Liver (tissue), 9 donors: ENCODE data around the gene ECSIT. TPM values are rescaled to one million over a fixed set of nuclear protein-coding genes. Genes with fewer than 3 reads are reported as not detected.

ENCODE experiments used
- DNase-seq: peaks from one replicate; pipeline ENCODE4 v3.0.0-alpha.2; 2017; ENCODE audit warnings: low spot score
- H3K27ac ChIP-seq, 2 donors: one replicate each; pipeline ENCODE4 v1.7.0; 2013; ENCODE audit warnings: inconsistent platforms in 2 of 2, low read length in 2 of 2, control low read depth in 1 of 2, low read depth in 1 of 2, mild to moderate bottlenecking in 1 of 2
- H3K27me3 ChIP-seq, 4 donors: one replicate each; pipeline versions ENCODE4 v1.6.1 to v1.7.0; 2013; ENCODE audit warnings: low read length in 3 of 4, inconsistent platforms in 1 of 4, mild to moderate bottlenecking in 1 of 4, moderate library complexity in 1 of 4; ENCODE audit not compliant: control insufficient read depth in 4 of 4, insufficient read depth in 4 of 4
- H3K36me3 ChIP-seq, 4 donors: one replicate each; pipeline versions ENCODE4 v1.6.1 to v1.7.0; 2013; ENCODE audit warnings: low read length in 3 of 4, mild to moderate bottlenecking in 3 of 4, low read depth in 1 of 4, moderate library complexity in 1 of 4; ENCODE audit not compliant: control insufficient read depth in 4 of 4, insufficient read depth in 3 of 4
- H3K4me1 ChIP-seq, 4 donors: one replicate each; pipeline versions ENCODE4 v1.6.1 to v1.7.0; 2013; ENCODE audit warnings: low read length in 3 of 4, mild to moderate bottlenecking in 3 of 4, moderate library complexity in 1 of 4; ENCODE audit not compliant: control insufficient read depth in 4 of 4, insufficient read depth in 4 of 4
- H3K4me3 ChIP-seq, 3 donors: one replicate each; pipeline versions ENCODE4 v1.6.1 to v1.7.0; 2013; ENCODE audit warnings: low read length in 3 of 3, control low read depth in 1 of 3, low read depth in 1 of 3, mild to moderate bottlenecking in 1 of 3
- H3K9ac ChIP-seq, 2 donors: one replicate each; pipeline ENCODE4 v1.7.0; 2013; ENCODE audit warnings: low read length in 2 of 2, mild to moderate bottlenecking in 2 of 2, moderate library complexity in 2 of 2, control low read depth in 1 of 2, low read depth in 1 of 2
- H3K9me3 ChIP-seq, 4 donors: one replicate each; pipeline versions ENCODE4 v1.6.1 to v1.7.0; 2013; ENCODE audit warnings: low read length in 3 of 4; ENCODE audit not compliant: control insufficient read depth in 4 of 4
- EGR1 ChIP-seq, 2 donors: IDR thresholded peaks; 2 replicates each; pipeline ENCODE4 v1.6.1; 2016 to 2018; ENCODE audit warnings: antibody characterized with exemption in 2 of 2, low read depth in 2 of 2
- FOXA1 ChIP-seq: IDR thresholded peaks from 2 replicates; pipeline ENCODE4 v1.6.1; 2016; ENCODE audit warnings: antibody characterized with exemption
- FOXA2 ChIP-seq: IDR thresholded peaks from 2 replicates; pipeline ENCODE4 v1.6.1; 2016; ENCODE audit warnings: antibody characterized with exemption
- GABPA ChIP-seq, 2 donors: IDR thresholded peaks in 1 of 2; conservative IDR thresholded peaks in 1 of 2; 2 replicates each; pipeline ENCODE4 v1.6.1; 2016; ENCODE audit warnings: antibody characterized with exemption in 2 of 2, mild to moderate bottlenecking in 1 of 2, moderate library complexity in 1 of 2
- HNF4A ChIP-seq, 2 donors: conservative IDR thresholded peaks; 2 replicates each; pipeline ENCODE4 v1.6.1; 2016; ENCODE audit warnings: antibody characterized with exemption in 2 of 2, mild to moderate bottlenecking in 2 of 2
- HNF4G ChIP-seq: IDR thresholded peaks from 2 replicates; pipeline ENCODE4 v1.6.1; 2016; ENCODE audit warnings: antibody characterized with exemption
- JUND ChIP-seq, 2 donors: IDR thresholded peaks; 2 replicates each; pipeline ENCODE4 v1.6.1; 2016; ENCODE audit warnings: antibody characterized with exemption in 2 of 2
- NR2F2 ChIP-seq: IDR thresholded peaks from 2 replicates; pipeline ENCODE4 v1.6.1; 2016; ENCODE audit warnings: antibody characterized with exemption
- RAD21 ChIP-seq, 2 donors: IDR thresholded peaks; 2 replicates each; pipeline ENCODE4 v1.6.1; 2016; ENCODE audit warnings: antibody characterized with exemption in 2 of 2, mild to moderate bottlenecking in 2 of 2
- RXRA ChIP-seq, 2 donors: IDR thresholded peaks; 2 replicates each; pipeline ENCODE4 v1.6.1; 2017 to 2018; ENCODE audit warnings: antibody characterized with exemption in 2 of 2, mild to moderate bottlenecking in 1 of 2
- SP1 ChIP-seq: IDR thresholded peaks from 2 replicates; pipeline ENCODE4 v1.6.1; 2018; ENCODE audit warnings: antibody characterized with exemption, mild to moderate bottlenecking
- TAF1 ChIP-seq: conservative IDR thresholded peaks from 2 replicates; pipeline ENCODE4 v1.6.1; 2016; ENCODE audit warnings: antibody characterized with exemption, mild to moderate bottlenecking
- YY1 ChIP-seq: IDR thresholded peaks from 2 replicates; pipeline ENCODE4 v1.6.1; 2016; ENCODE audit warnings: antibody characterized with exemption, mild to moderate bottlenecking
- WGBS: extraction: QIAGEN DNeasy Blood & Tissue Kit; methylation state at CpG from one replicate; pipeline ENCODE4 v1.1.7; 2013; 5-methylcytosine and 5-hydroxymethylcytosine counted together
- polyA plus RNA-seq, 2 donors: library from polyadenylated mRNA; stranded (reverse) in 1 of 2; unstranded in 1 of 2; fragments of 200-250 nt in 1 of 2; fragments of >200 nt in 1 of 2; fragmentation: Nextera tagmentation in 1 of 2; extraction: Ambion mirVana in 1 of 2; gene quantifications; one replicate each; pipeline versions ENCODE4 v1.2.1 to v1.2.3, GENCODE V29; 2013 to 2015
- total RNA-seq, 2 donors: library from RNA; depleted of rRNA; stranded (reverse); fragments of >200 nt; gene quantifications; one replicate each; pipeline ENCODE4 v1.2.3, GENCODE V29; 2014
- TF ChIP-seq, protein P1 (sequence below): IDR thresholded peaks from 2 replicates; pipeline ENCODE4 v1.6.1; 2016; ENCODE audit warnings: antibody characterized with exemption
- TF ChIP-seq, protein P2 (sequence below): fragments of 150-350 bp; IDR thresholded peaks from 2 replicates; pipeline ENCODE4 v1.5.1; 2017; ENCODE audit warnings: improper control_type of control experiment, low read depth, low read length; ENCODE audit not compliant: missing input control
- TF ChIP-seq, protein P3 (sequence below): IDR thresholded peaks from 2 replicates; pipeline ENCODE4 v1.6.1; 2016; ENCODE audit warnings: antibody characterized with exemption
- TF ChIP-seq, protein P4 (sequence below): IDR thresholded peaks from 2 replicates; pipeline ENCODE4 v1.6.1; 2016; ENCODE audit warnings: antibody characterized with exemption
- donor health status: healthy.
- donor health status: healthy.
- donor health status: healthy.
- donor health status: healthy.
- donor health status: healthy.

Gene ECSIT
- total and polyA plus RNA-seq, 4 donors = 20.5 to 37.4 (median 31.0) TPM

DNA sequence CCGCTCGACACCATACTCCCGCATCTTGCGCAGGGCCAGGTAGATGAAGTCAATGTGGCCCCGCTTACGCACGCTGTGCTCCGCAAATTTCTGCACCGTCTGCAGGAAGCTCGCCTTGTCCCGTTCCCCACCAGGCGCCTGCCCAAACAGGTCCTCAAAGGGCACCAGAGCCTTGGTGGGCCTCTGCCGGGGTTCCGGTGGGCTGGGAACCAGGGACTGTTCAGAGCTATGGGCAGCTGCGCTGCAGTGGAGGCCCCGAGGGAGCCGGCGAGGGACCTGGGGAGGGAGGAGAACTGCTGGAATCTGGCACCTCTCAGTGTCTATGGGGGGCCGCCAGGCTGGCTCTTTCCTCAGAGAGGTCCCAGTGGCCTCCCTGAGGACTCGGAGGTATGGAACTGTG, 15.0 kb downstream of the ECSIT start:
- Histone ChIP-seq H3K4me3 (no peak overlapping the region), H3K9ac (no peak overlapping the region), H3K27me3 (no peaks in the 10 kb centered on the region), H3K9me3 (no peaks in the 10 kb centered on the region), H3K27ac (no peak overlapping the region), H3K36me3 (peaks cover 3 to 42% (median 4%) of the 10 kb centered on the region in 4 donors), H3K4me1 (no peaks in the 10 kb centered on the region)
- no peak for TF ChIP-seq SP1
- no peak for TF ChIP-seq YY1
- no peak for TF ChIP-seq RXRA (IDR thresholded peaks at IDR 0.05)
- TF ChIP-seq, protein P1, sequence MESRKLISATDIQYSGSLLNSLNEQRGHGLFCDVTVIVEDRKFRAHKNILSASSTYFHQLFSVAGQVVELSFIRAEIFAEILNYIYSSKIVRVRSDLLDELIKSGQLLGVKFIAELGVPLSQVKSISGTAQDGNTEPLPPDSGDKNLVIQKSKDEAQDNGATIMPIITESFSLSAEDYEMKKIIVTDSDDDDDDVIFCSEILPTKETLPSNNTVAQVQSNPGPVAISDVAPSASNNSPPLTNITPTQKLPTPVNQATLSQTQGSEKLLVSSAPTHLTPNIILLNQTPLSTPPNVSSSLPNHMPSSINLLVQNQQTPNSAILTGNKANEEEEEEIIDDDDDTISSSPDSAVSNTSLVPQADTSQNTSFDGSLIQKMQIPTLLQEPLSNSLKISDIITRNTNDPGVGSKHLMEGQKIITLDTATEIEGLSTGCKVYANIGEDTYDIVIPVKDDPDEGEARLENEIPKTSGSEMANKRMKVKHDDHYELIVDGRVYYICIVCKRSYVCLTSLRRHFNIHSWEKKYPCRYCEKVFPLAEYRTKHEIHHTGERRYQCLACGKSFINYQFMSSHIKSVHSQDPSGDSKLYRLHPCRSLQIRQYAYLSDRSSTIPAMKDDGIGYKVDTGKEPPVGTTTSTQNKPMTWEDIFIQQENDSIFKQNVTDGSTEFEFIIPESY = no peak
- TF ChIP-seq RAD21 (IDR thresholded peaks at IDR 0.05) = no peak
- TF ChIP-seq NR2F2 = no peak
- WGBS = 97% methylated on average over 20 of the region's 20 CpGs
- DNase-seq = no peak

DNA sequence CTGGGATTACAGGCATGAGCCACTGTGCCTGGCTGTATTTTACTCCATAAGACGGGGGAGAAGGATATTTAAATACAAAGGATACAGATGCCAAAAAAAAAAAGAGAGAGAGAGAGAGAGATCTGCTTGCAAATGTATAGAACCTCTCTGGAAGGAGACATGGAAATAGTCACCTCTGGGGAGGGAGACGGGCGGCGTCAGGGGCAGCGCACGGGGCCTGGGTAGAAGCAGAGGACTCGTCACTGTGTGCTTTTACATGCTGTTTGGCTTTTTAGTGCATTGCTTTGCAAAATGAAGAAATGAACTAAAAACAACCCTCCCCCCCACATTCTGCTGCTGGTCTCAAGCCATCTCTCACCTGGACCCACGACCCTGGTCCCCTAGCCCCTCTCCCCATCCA, 18.5 kb downstream of the ECSIT start:
- Histone ChIP-seq H3K4me1 (peaks cover 3 to 6% (median 6%) of the 10 kb centered on the region in 4 donors), H3K9ac (no peak overlapping the region), H3K4me3 (no peak overlapping the region), H3K27me3 (no peaks in the 10 kb centered on the region), H3K27ac (no peak overlapping the region), H3K9me3 (no peaks in the 10 kb centered on the region), H3K36me3 (peaks cover 0 to 27% (median 3%) of the 10 kb centered on the region in 4 donors)
- 97% methylated on average over 8 of the region's 8 CpGs for WGBS
- TF ChIP-seq RAD21 (IDR thresholded peaks at IDR 0.05) (no peak), EGR1 (IDR thresholded peaks at IDR 0.05; ENCODE audit: low read depth in 2 of 2) (no peak), TAF1 (no peak), FOXA2 (no peak), RXRA (IDR thresholded peaks at IDR 0.05) (no peak)
- TF ChIP-seq, protein P1 = no peak
- TF ChIP-seq, protein P2, sequence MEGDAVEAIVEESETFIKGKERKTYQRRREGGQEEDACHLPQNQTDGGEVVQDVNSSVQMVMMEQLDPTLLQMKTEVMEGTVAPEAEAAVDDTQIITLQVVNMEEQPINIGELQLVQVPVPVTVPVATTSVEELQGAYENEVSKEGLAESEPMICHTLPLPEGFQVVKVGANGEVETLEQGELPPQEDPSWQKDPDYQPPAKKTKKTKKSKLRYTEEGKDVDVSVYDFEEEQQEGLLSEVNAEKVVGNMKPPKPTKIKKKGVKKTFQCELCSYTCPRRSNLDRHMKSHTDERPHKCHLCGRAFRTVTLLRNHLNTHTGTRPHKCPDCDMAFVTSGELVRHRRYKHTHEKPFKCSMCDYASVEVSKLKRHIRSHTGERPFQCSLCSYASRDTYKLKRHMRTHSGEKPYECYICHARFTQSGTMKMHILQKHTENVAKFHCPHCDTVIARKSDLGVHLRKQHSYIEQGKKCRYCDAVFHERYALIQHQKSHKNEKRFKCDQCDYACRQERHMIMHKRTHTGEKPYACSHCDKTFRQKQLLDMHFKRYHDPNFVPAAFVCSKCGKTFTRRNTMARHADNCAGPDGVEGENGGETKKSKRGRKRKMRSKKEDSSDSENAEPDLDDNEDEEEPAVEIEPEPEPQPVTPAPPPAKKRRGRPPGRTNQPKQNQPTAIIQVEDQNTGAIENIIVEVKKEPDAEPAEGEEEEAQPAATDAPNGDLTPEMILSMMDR = no peak
- DNase-seq = no peak

DNA sequence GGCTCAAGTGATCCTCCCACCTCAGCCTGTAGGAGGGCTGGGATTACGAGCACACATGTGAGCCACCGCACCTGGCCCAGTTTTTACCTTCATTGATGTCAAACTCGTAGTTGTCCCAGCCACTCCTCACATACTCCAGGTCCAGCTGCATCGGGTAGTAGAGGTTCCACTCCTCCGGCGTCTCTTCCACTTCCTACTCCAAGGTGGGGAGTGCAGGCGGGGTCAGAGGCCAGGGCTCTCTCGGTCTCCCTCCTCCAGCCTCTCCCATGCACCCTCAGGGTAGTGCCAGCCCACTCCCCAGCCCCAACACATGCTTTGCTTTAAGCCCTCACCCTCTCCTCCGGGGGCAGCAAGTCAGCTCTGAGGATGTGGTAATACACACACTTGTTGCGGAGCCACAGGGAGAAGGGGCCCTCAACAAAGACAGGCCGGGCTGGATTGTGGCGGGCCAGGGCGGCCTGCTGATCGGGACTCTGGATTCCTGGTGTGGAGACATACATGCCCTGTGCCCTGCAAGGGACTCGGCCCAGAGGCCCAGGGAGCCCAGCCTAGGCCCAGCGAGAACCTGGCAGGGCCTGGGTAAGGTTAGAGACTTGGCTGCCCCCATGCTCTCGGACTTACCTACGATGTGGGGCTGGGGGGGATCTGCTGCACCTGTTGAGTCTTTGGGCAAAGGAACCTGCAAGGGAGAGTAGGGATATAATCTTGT, 21.4 kb downstream of the ECSIT start:
- H3K4me1 ChIP-seq = peaks cover 5 to 14% (median 12%) of the 10 kb centered on the region in 4 donors
- DNase-seq = no peak
- H3K27me3 ChIP-seq = no peaks in the 10 kb centered on the region
- H3K27ac ChIP-seq = no peak overlapping the region
- H3K4me3 ChIP-seq = no peak overlapping the region
- WGBS = 92% methylated on average over 18 of the region's 18 CpGs
- H3K9ac ChIP-seq = no peak overlapping the region
- H3K9me3 ChIP-seq = no peaks in the 10 kb centered on the region
- H3K36me3 ChIP-seq = peaks cover 0 to 15% (median 2%) of the 10 kb centered on the region in 4 donors
- TF ChIP-seq FOXA1 (no peak), RXRA (IDR thresholded peaks at IDR 0.05) (no peak), TAF1 (no peak), HNF4A (conservative IDR thresholded peaks at IDR 0.05) (no peak), GABPA (IDR thresholded peaks at IDR 0.05 in 1 of 2, conservative IDR thresholded peaks at IDR 0.05 in 1 of 2) (no peak), EGR1 (IDR thresholded peaks at IDR 0.05; ENCODE audit: low read depth in 2 of 2) (no peak), RAD21 (IDR thresholded peaks at IDR 0.05) (no peak), YY1 (no peak), JUND (IDR thresholded peaks at IDR 0.05) (no peak), HNF4G (no peak)
- TF ChIP-seq, protein P1 = no peak
- TF ChIP-seq, protein P3, sequence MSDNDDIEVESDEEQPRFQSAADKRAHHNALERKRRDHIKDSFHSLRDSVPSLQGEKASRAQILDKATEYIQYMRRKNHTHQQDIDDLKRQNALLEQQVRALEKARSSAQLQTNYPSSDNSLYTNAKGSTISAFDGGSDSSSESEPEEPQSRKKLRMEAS = no peak
- TF ChIP-seq, protein P4, sequence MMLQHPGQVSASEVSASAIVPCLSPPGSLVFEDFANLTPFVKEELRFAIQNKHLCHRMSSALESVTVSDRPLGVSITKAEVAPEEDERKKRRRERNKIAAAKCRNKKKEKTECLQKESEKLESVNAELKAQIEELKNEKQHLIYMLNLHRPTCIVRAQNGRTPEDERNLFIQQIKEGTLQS = no peak
